NCI-H2081 treated with DMSO at 0.1 percent for 48 hours (cell line): ENCODE data around the gene ADAM23.

ENCODE experiments used
- DNase-seq: peaks from one replicate; lab custom pipeline; 2025; lab: John Stamatoyannopoulos, UW

Gene ADAM23

GRCh38 chr2:206502729-206503128 lies 59.4 kb downstream of the ADAM23 start:
- DNase-seq = no peak

- no peak for DNase-seq
These were observed 68.0 kb downstream of the ADAM23 start for GRCh38 chr2:206511283-206511682.

GRCh38 chr2:206512999-206513398 lies 69.7 kb downstream of the ADAM23 start:
- no peak for DNase-seq

GRCh38 chr2:206515580-206515979 lies 72.2 kb downstream of the ADAM23 start:
- no peak for DNase-seq

GRCh38 chr2:206518997-206519396 lies 75.7 kb downstream of the ADAM23 start:
- DNase-seq = no peak

- no peak for DNase-seq
These were observed 77.1 kb downstream of the ADAM23 start for GRCh38 chr2:206520450-206520849.

- no peak for DNase-seq
These were observed 77.8 kb downstream of the ADAM23 start for GRCh38 chr2:206521115-206521514.

- no peak for DNase-seq
These were observed 78.3 kb downstream of the ADAM23 start for GRCh38 chr2:206521612-206522011.

- no peak for DNase-seq
These were observed 83.1 kb downstream of the ADAM23 start for GRCh38 chr2:206526416-206526815.

- DNase-seq = no peak
These were observed 83.8 kb downstream of the ADAM23 start for GRCh38 chr2:206527153-206527552.

GRCh38 chr2:206530727-206531126 lies 87.4 kb downstream of the ADAM23 start:
- DNase-seq = no peak

- no peak for DNase-seq
These were observed 88.7 kb downstream of the ADAM23 start for GRCh38 chr2:206531996-206532543.

GRCh38 chr2:206533977-206534376 lies 90.6 kb downstream of the ADAM23 start:
- DNase-seq = no peak

- DNase-seq = no peak
These were observed 92.1 kb downstream of the ADAM23 start for GRCh38 chr2:206535260-206535986.

GRCh38 chr2:206540757-206541156 lies 97.4 kb downstream of the ADAM23 start:
- no peak for DNase-seq

GRCh38 chr2:206543073-206543472 lies 99.7 kb downstream of the ADAM23 start:
- DNase-seq = no peak

- DNase-seq = no peak
These were observed 105.1 kb downstream of the ADAM23 start for GRCh38 chr2:206548383-206548782.

- no peak for DNase-seq
These were observed 112.4 kb downstream of the ADAM23 start for GRCh38 chr2:206555721-206556120.

- DNase-seq = no peak
These were observed 113.1 kb downstream of the ADAM23 start for GRCh38 chr2:206556357-206556949.

GRCh38 chr2:206557321-206557720 lies 114.0 kb downstream of the ADAM23 start:
- DNase-seq = no peak

- no peak for DNase-seq
These were observed 115.2 kb downstream of the ADAM23 start for GRCh38 chr2:206558492-206558891.

- DNase-seq = no peak
These were observed 118.6 kb downstream of the ADAM23 start for GRCh38 chr2:206561962-206562361.

GRCh38 chr2:206562375-206562774 lies 119.0 kb downstream of the ADAM23 start:
- DNase-seq = no peak

GRCh38 chr2:206563374-206563773 lies 120.0 kb downstream of the ADAM23 start:
- no peak for DNase-seq
